Neural cell (in vitro differentiated cells): Measurements from ENCODE around the gene WFDC1. TPM values are rescaled to one million over a fixed set of nuclear protein-coding genes. Genes with fewer than 3 reads are reported as not detected.

Experiments used
- H2AFZ ChIP-seq: fragments of 200-600, 300-800 bp; sonication (generic), shearing (Covaris generic); 2 replicates; pipeline ENCODE4 v1.6.0; 2014; ENCODE audit warnings: low read depth, mild to moderate bottlenecking, antibody characterized with exemption, low read length, moderate library complexity
- H3F3A ChIP-seq: fragments of 200-600 bp; shearing (Covaris generic); 2 replicates; pipeline ENCODE4 v1.6.1; 2016; ENCODE audit warnings: mild to moderate bottlenecking, moderate library complexity, mixed read lengths, antibody characterized with exemption, low read length; ENCODE audit not compliant: insufficient read depth, poor library complexity, severe bottlenecking
- H3K27ac ChIP-seq: fragments of 200-600, 300-800 bp; sonication (generic), shearing (Covaris generic); 2 replicates; pipeline ENCODE4 v1.5.1; 2014; ENCODE audit warnings: mild to moderate bottlenecking, low read length, moderate library complexity
- H3K27me3 ChIP-seq: fragments of 300-800, 200-600 bp; sonication (generic), shearing (Covaris generic); 2 replicates; pipeline ENCODE4 v1.6.0; 2014; ENCODE audit warnings: mild to moderate bottlenecking, low read depth, low read length, moderate library complexity; ENCODE audit not compliant: insufficient read depth
- H3K36me3 ChIP-seq: fragments of 300-800, 200-600 bp; sonication (generic), shearing (Covaris generic); 2 replicates; pipeline ENCODE4 v1.5.1; 2014; ENCODE audit warnings: mild to moderate bottlenecking, antibody characterized with exemption, low read length, moderate library complexity; ENCODE audit not compliant: insufficient read depth
- H3K4me2 ChIP-seq: fragments of 300-800, 200-600 bp; sonication (generic), shearing (Covaris generic); 2 replicates; pipeline ENCODE4 v1.6.0; 2014; ENCODE audit warnings: mild to moderate bottlenecking, low read length
- H3K4me3 ChIP-seq: fragments of 300-800, 200-600 bp; sonication (generic), shearing (Covaris generic); 2 replicates; pipeline ENCODE4 v1.5.1; 2014; ENCODE audit warnings: mild to moderate bottlenecking, low read length, moderate library complexity
- H3K79me2 ChIP-seq: fragments of 200-600 bp; shearing (Covaris generic); replicated peaks from 2 replicates; pipeline ENCODE4 v1.6.0; 2014; ENCODE audit warnings: mild to moderate bottlenecking, low read length, moderate library complexity; ENCODE audit not compliant: insufficient read depth
- H3K9ac ChIP-seq: fragments of 300-800, 200-600 bp; sonication (generic), shearing (Covaris generic); 2 replicates; pipeline ENCODE4 v1.6.1; 2016; ENCODE audit warnings: mild to moderate bottlenecking, low read length, mixed read lengths
- H3K9me2 ChIP-seq: fragments of 200-600 bp; shearing (Covaris generic); 2 replicates; pipeline ENCODE4 v1.6.1; 2016; ENCODE audit warnings: mild to moderate bottlenecking, low read length, mixed read lengths; ENCODE audit not compliant: insufficient read depth
- H3K9me3 ChIP-seq: fragments of 200-600, 300-800 bp; sonication (generic), shearing (Covaris generic); 2 replicates; pipeline ENCODE4 v1.6.1; 2016; ENCODE audit warnings: mild to moderate bottlenecking, mixed run types, low read length, moderate library complexity, mixed read lengths
- H4K20me1 ChIP-seq: fragments of 200-600 bp; shearing (Covaris generic); 2 replicates; pipeline ENCODE4 v1.6.1; 2016; ENCODE audit warnings: mild to moderate bottlenecking, mixed run types; ENCODE audit not compliant: insufficient read depth
- CTCF ChIP-seq: fragments of 450-650 bp; IDR thresholded peaks from 2 replicates; pipeline ENCODE4 v1.5.1; 2014; ENCODE audit warnings: antibody characterized with exemption, mild to moderate bottlenecking, moderate library complexity; ENCODE audit not compliant: poor library complexity, severe bottlenecking
- EP300 ChIP-seq: fragments of 450-650 bp; conservative IDR thresholded peaks from 2 replicates; pipeline ENCODE4 v1.6.1; 2014; ENCODE audit warnings: antibody characterized with exemption, mild to moderate bottlenecking, moderate library complexity; ENCODE audit not compliant: poor library complexity, severe bottlenecking
- EZH2 ChIP-seq: fragments of 200-600, 300-800 bp; shearing (Covaris generic), sonication (generic); IDR thresholded peaks from 2 replicates; pipeline ENCODE4 v1.6.1; 2014; ENCODE audit warnings: antibody characterized with exemption, low read length, borderline replicate concordance, mild to moderate bottlenecking; ENCODE audit not compliant: insufficient read depth, poor library complexity, severe bottlenecking
- MXI1 ChIP-seq: fragments of 450-650 bp; conservative IDR thresholded peaks from 2 replicates; pipeline ENCODE4 v1.6.1; 2014; ENCODE audit warnings: antibody characterized with exemption, mild to moderate bottlenecking; ENCODE audit not compliant: poor library complexity, severe bottlenecking
- POLR2AphosphoS5 ChIP-seq: IDR thresholded peaks from 2 replicates; pipeline ENCODE4 v1.6.1; 2012
- RAD21 ChIP-seq: fragments of 450-650 bp; conservative IDR thresholded peaks from 2 replicates; pipeline ENCODE4 v1.6.1; 2014; ENCODE audit warnings: antibody characterized with exemption, mild to moderate bottlenecking, moderate library complexity
- REST ChIP-seq: IDR thresholded peaks from 2 replicates; pipeline ENCODE4 v1.6.1; 2012; ENCODE audit warnings: borderline replicate concordance
- SMC3 ChIP-seq: fragments of 450-650 bp; conservative IDR thresholded peaks from 2 replicates; pipeline ENCODE4 v1.6.1; 2014; ENCODE audit warnings: antibody characterized with exemption, mild to moderate bottlenecking, moderate library complexity; ENCODE audit not compliant: poor library complexity
- TAF1 ChIP-seq: IDR thresholded peaks from 2 replicates; pipeline ENCODE4 v1.6.1; 2012; ENCODE audit warnings: low read depth
- polyA plus RNA-seq: library from polyadenylated mRNA; depleted of rRNA; stranded (reverse); fragments of >200 nt; gene quantifications from 2 replicates; pipeline ENCODE4 v1.2.3, GENCODE V29; 2014

WFDC1 gene
- polyA plus RNA-seq, 1 donor from 2014 or later: not detected

GRCh38 chr16:84322749-84323148, 28.1 kb downstream of the WFDC1 start:
- no peaks in the 10 kb centered on the region for H4K20me1 ChIP-seq
- H3F3A ChIP-seq: no peaks in the 10 kb centered on the region
- H3K9me3 ChIP-seq: no peaks in the 10 kb centered on the region
- no peak overlapping the region for H3K27ac ChIP-seq
- H3K4me2 ChIP-seq: no peak overlapping the region
- no peaks in the 10 kb centered on the region for H3K79me2 ChIP-seq
- H3K4me3 ChIP-seq: no peak overlapping the region
- no peak for TF ChIP-seq SMC3
- TF ChIP-seq RAD21: no peak
- no peak for TF ChIP-seq REST
- no peak for TF ChIP-seq EP300
- no peak for TF ChIP-seq POLR2AphosphoS5
- TF ChIP-seq TAF1: no peak
- TF ChIP-seq CTCF: no peak
- no peak for TF ChIP-seq EZH2
- no peak for TF ChIP-seq MXI1
- H2AFZ ChIP-seq: no peak overlapping the region
- H3K9ac ChIP-seq: no peak overlapping the region
- H3K27me3 ChIP-seq: no peaks in the 10 kb centered on the region
- H3K36me3 ChIP-seq: no peaks in the 10 kb centered on the region
- H3K9me2 ChIP-seq: no peaks in the 10 kb centered on the region

GRCh38 chr16:84323606-84324005, 28.9 kb downstream of the WFDC1 start:
- Histone ChIP-seq H3K79me2 (no peaks in the 10 kb centered on the region), H3K9ac (no peak overlapping the region), H3K36me3 (no peaks in the 10 kb centered on the region), H4K20me1 (no peaks in the 10 kb centered on the region), H3K9me2 (no peaks in the 10 kb centered on the region), H3K4me3 (no peak overlapping the region), H3K4me2 (no peak overlapping the region), H3K27me3 (no peaks in the 10 kb centered on the region), H3K27ac (no peak overlapping the region), H2AFZ (no peak overlapping the region), H3F3A (no peaks in the 10 kb centered on the region), H3K9me3 (no peaks in the 10 kb centered on the region)
- TF ChIP-seq EZH2: no peak
